ENCODE measurements around the gene BSDC1. TPM values are rescaled to one million over a fixed set of nuclear protein-coding genes. Genes with fewer than 3 reads are reported as not detected.

The BSDC1 gene
- total and polyA plus RNA-seq, 8 donors = 35.9 to 56.9 (median 43.4) TPM

DNA sequence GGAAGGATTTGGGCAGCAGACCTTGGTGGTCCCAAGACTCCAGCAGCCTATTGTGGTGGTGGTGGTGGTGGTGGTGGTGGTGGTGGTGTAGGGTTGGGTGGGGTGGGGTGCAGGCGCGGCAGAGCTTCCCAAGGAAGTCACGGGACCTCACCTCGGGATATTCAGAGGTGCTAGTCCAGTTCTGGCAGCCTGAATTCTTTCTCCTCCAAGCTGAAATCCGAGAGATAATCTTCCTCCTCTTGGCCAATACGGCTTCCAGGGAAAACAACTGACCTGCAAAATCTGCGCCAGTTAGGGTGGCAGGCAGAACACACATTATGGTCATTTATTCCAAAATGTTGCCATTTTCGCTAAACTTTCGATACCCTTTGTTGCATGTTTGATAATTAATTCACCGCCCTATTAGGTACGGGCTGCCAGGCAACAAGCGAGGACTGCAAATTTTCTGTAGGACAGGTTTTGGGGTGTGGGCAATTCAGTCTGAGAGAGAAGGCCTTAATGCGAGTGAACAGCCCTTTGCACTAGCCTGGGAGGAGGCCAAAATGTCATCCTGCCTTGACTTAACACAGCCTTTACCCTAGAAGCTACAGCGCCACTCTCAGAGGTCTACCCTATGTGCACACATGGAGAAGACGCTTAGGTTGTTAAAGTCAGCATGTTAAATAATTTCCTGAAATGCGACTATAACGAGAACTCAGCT lies 33.2 kb upstream of the BSDC1 start:
- no peaks in the 10 kb centered on the region for H3K9me3 ChIP-seq
- DNase-seq (no peak), FAIRE-seq (no peak), ATAC-seq (no peak)
- intact Hi-C loops (cut with DNase I) = no loop called here
- peak overlapping the region in 1 of 4 donors; percentile 35 for H3K4me3 ChIP-seq
- H3K27ac ChIP-seq = no peak overlapping the region
- no peak for TF ChIP-seq CTCF (IDR thresholded peaks at IDR 0.05)
- no peaks in the 10 kb centered on the region for H3K36me3 ChIP-seq
- 74 to 78% methylated on average over 17 of the region's 17 CpGs for WGBS, 2 donors
- peaks cover 0 to 3% (median 0%) of the 10 kb centered on the region in 4 donors for H3K27me3 ChIP-seq
- H3K4me1 ChIP-seq = no peaks in the 10 kb centered on the region

- intact Hi-C loops (cut with DNase I) = no loop called here
- no peaks in the 10 kb centered on the region for H3K4me1 ChIP-seq
- H3K9me3 ChIP-seq = no peaks in the 10 kb centered on the region
- ATAC-seq (peak in 3 of 4 donors; percentile 58 to 68 (median 67)), FAIRE-seq (no peak), DNase-seq (peak in 1 of 6 donors; percentile 24)
- H3K4me3 ChIP-seq = peak overlapping the region in 1 of 4 donors; percentile 35
- H3K36me3 ChIP-seq = no peaks in the 10 kb centered on the region
- 6 to 7% methylated on average over 35 to 36 of the region's 36 CpGs for WGBS, 2 donors
- H3K27ac ChIP-seq = no peak overlapping the region
- H3K27me3 ChIP-seq = peaks cover 0 to 3% (median 0%) of the 10 kb centered on the region in 4 donors
- no peak for TF ChIP-seq CTCF (IDR thresholded peaks at IDR 0.05)
Measured at GRCh38 chr1:32426489-32427255, 32.4 kb upstream of the BSDC1 start.

DNA sequence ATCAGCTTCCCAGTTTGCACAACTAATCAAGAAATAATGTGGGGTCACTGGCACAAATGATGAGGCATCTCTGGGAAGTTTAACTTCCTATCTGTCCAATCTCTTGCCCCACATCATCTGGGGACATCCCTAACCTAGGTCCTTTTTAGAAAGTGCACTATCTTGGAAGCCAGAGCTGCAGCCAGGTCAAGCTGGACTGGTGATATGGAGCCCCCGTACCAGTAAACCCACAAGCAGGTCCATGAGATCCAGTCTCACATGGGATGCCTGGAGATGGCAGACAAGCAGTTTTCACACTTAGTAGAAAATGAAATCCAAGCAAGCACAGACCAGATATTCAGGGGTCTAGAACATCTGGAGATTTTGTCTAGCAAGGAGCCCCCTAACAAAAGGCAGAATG lies 27.5 kb upstream of the BSDC1 start:
- H3K4me3 ChIP-seq = no peak overlapping the region
- no peak for TF ChIP-seq CTCF (IDR thresholded peaks at IDR 0.05)
- DNase-seq (no peak), ATAC-seq (no peak), FAIRE-seq (no peak)
- H3K9me3 ChIP-seq = no peaks in the 10 kb centered on the region
- intact Hi-C loops (cut with DNase I) = no loop called here
- WGBS, 2 donors = 82 to 86% methylated on average over 1 of the region's 1 CpG
- H3K4me1 ChIP-seq = no peaks in the 10 kb centered on the region
- H3K36me3 ChIP-seq = no peaks in the 10 kb centered on the region
- peaks cover 0 to 3% (median 0%) of the 10 kb centered on the region in 4 donors for H3K27me3 ChIP-seq
- no peak overlapping the region for H3K27ac ChIP-seq

DNA sequence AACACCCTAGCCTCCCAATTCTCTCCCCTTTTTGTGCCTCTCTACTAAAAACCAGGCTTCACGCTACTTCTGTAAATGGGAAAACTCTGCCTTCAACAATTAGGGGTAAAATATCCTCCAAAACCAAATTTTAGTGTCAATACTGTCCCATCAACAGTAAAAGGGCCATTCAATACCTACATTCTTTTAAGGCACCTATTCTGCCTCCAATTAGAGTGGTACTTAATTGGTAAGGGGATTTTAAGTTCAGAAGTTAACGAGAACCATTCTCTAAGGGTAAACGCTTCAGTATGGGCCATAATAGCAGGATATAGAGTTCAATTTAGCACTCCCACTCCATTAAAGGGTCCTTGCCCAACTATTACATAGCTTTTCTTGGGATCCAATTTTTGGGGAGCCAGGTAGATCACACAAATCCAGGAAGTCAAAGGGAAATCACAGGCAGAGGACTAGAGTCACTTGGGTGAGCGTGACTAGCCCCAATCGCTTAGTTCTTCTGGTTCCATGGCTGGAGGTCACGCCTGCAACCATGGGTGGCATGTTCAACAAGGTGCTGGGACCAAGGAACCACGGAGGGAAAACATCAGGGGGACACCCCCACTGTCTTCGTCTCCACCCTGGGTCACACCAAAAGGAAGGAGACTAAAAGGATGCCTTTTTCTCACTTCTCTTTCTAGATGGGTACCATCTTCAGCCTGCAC lies 20.1 kb upstream of the BSDC1 start:
- ATAC-seq = no peak
- no peaks in the 10 kb centered on the region for H3K4me1 ChIP-seq
- H3K27me3 ChIP-seq = no peaks in the 10 kb centered on the region
- no peak for DNase-seq
- intact Hi-C loops (cut with DNase I) = no loop called here
- WGBS, 2 donors = 74 to 85% methylated on average over 8 of the region's 8 CpGs
- H3K27ac ChIP-seq = no peak overlapping the region
- no peak overlapping the region for H3K4me3 ChIP-seq
- FAIRE-seq = no peak
- H3K9me3 ChIP-seq = no peaks in the 10 kb centered on the region
- peak in 1 of 4 donors; percentile 6 for TF ChIP-seq CTCF (IDR thresholded peaks at IDR 0.05)
- no peaks in the 10 kb centered on the region for H3K36me3 ChIP-seq

Data from pancreas (tissue), 10 donors.